NCI-H2081 treated with DMSO at 0.1 percent for 48 hours (cell line): ENCODE results near the gene SNAPC3.
"Not testable (repeated sequence)": the region's sequence is repeated elsewhere in the genome, so short reads cannot be mapped to it uniquely, and the experiment has no call there.

Experiments used
- DNase-seq: peaks from one replicate; lab custom pipeline; 2025; lab: John Stamatoyannopoulos, UW

SNAPC3 gene

GRCh38 chr9:15422372-15423230 lies at the start of gene SNAPC3:
SNAPC3 (plus strand) TSS chr9:15422876; CDS start chr9:15422880, 4 bp downstream.
- DNase-seq = peak; percentile 97

- DNase-seq = no peak
Measured at GRCh38 chr9:15373881-15374280, 48.8 kb upstream of the SNAPC3 start.

GRCh38 chr9:15374310-15374709 lies 48.4 kb upstream of the SNAPC3 start:
- no peak for DNase-seq

- no peak for DNase-seq
Measured at GRCh38 chr9:15374825-15375224, 47.9 kb upstream of the SNAPC3 start.

GRCh38 chr9:15377625-15378540 lies 44.8 kb upstream of the SNAPC3 start:
- DNase-seq = no peak

- DNase-seq = not testable (repeated sequence)
Measured at GRCh38 chr9:15379317-15379716, 43.4 kb upstream of the SNAPC3 start.

GRCh38 chr9:15379888-15380287 lies 42.8 kb upstream of the SNAPC3 start:
- DNase-seq = not testable (repeated sequence)

GRCh38 chr9:15381491-15381890 lies 41.2 kb upstream of the SNAPC3 start:
- no peak for DNase-seq

GRCh38 chr9:15386465-15386864 lies 36.2 kb upstream of the SNAPC3 start:
- DNase-seq = no peak

GRCh38 chr9:15389173-15389572 lies 33.5 kb upstream of the SNAPC3 start:
- no peak for DNase-seq

- no peak for DNase-seq
Measured at GRCh38 chr9:15389631-15390030, 33.0 kb upstream of the SNAPC3 start.

GRCh38 chr9:15390201-15390600 lies 32.5 kb upstream of the SNAPC3 start:
- no peak for DNase-seq

GRCh38 chr9:15392363-15392762 lies 30.3 kb upstream of the SNAPC3 start:
- no peak for DNase-seq

- no peak for DNase-seq
Measured at GRCh38 chr9:15400281-15400941, 22.3 kb upstream of the SNAPC3 start.

GRCh38 chr9:15401266-15401665 lies 21.4 kb upstream of the SNAPC3 start:
- no peak for DNase-seq

GRCh38 chr9:15403155-15403554 lies 19.5 kb upstream of the SNAPC3 start:
- DNase-seq = no peak

- DNase-seq = no peak
Measured at GRCh38 chr9:15404171-15404570, 18.5 kb upstream of the SNAPC3 start.

- DNase-seq = no peak
Measured at GRCh38 chr9:15416880-15417279, 5.8 kb upstream of the SNAPC3 start.

- no peak for DNase-seq
Measured at GRCh38 chr9:15417626-15418025, 5.0 kb upstream of the SNAPC3 start.

GRCh38 chr9:15420796-15421195 lies 1.9 kb upstream of the SNAPC3 start:
- DNase-seq = no peak

GRCh38 chr9:15421532-15421931 lies 1.1 kb upstream of the SNAPC3 start:
- no peak for DNase-seq

- DNase-seq = no peak
Measured at GRCh38 chr9:15421990-15422371, 695 bp upstream of the SNAPC3 start.
